HepG2 (cell line): ENCODE results near the gene TIMM44. TPM values are rescaled to one million over a fixed set of nuclear protein-coding genes. Genes with fewer than 3 reads are reported as not detected.

ENCODE experiments used
- CBX2 ChIP-seq, 2 experiments: fragments of 200-600 bp in 1 of 2; sonication (generic); formaldehyde crosslinking in 1 of 2; IDR thresholded peaks; 2 replicates each; pipeline versions ENCODE4 v1.7.0 to v1.8.1; 2018 to 2022; ENCODE audit warnings: low read depth in 2 of 2, low read length in 1 of 2, mild to moderate bottlenecking in 1 of 2, missing genetic modification reagents in 1 of 2
- DNMT1 ChIP-seq: sonication (generic); formaldehyde crosslinking; IDR thresholded peaks from 2 replicates; pipeline ENCODE4 v1.5.1; 2020; ENCODE audit warnings: mild to moderate bottlenecking, missing genetic modification reagents
- GRHL1 ChIP-seq: sonication (generic); formaldehyde crosslinking; conservative IDR thresholded peaks from 2 replicates; pipeline ENCODE4 v1.8.0; 2022; ENCODE audit warnings: missing genetic modification reagents
- LRRFIP1 ChIP-seq: sonication (generic); formaldehyde crosslinking; conservative IDR thresholded peaks from 2 replicates; pipeline ENCODE4 v1.4.0; 2020; ENCODE audit warnings: missing genetic modification reagents
- MTF2 ChIP-seq: sonication (generic); formaldehyde crosslinking; IDR thresholded peaks from 2 replicates; pipeline ENCODE4 v1.5.0; 2020; ENCODE audit warnings: missing genetic modification reagents, borderline replicate concordance
- RERE ChIP-seq: IDR thresholded peaks from 2 replicates; pipeline ENCODE4 v1.6.1; 2016; ENCODE audit warnings: low read depth, missing genetic modification reagents, missing compliant biosample characterization
- SAP130 ChIP-seq: IDR thresholded peaks from 2 replicates; pipeline ENCODE4 v1.6.1; 2016; ENCODE audit warnings: low read depth
- SMC3 ChIP-seq: IDR thresholded peaks from 2 replicates; pipeline ENCODE4 v1.6.1; 2011; ENCODE audit warnings: low read length, improper control_type of control experiment
- ZEB1 ChIP-seq: IDR thresholded peaks from 2 replicates; pipeline ENCODE4 v1.6.1; 2012; ENCODE audit warnings: mild to moderate bottlenecking, low read depth, inconsistent platforms; ENCODE audit not compliant: insufficient replicate concordance
- ZNF18 ChIP-seq: sonication (generic); formaldehyde crosslinking; IDR thresholded peaks from 2 replicates; pipeline ENCODE4 v1.8.0; 2022; ENCODE audit warnings: mild to moderate bottlenecking, missing genetic modification reagents; ENCODE audit not compliant: insufficient replicate concordance
- ZNF563 ChIP-seq: sonication (generic); formaldehyde crosslinking; IDR thresholded peaks from 2 replicates; pipeline ENCODE4 v1.8.0; 2022; ENCODE audit warnings: mild to moderate bottlenecking, moderate library complexity, missing genetic modification reagents
- ZNF580 ChIP-seq: IDR thresholded peaks from 2 replicates; pipeline ENCODE4 v1.6.1; 2016; ENCODE audit warnings: low read depth, borderline replicate concordance
- ZNF709 ChIP-seq: sonication (generic); formaldehyde crosslinking; IDR thresholded peaks from 2 replicates; pipeline ENCODE4 v1.5.0; 2020; ENCODE audit warnings: mild to moderate bottlenecking, missing genetic modification reagents
- polyA plus RNA-seq, 8 experiments: library from polyadenylated mRNA; depleted of rRNA in 3 of 8; stranded (reverse) in 7 of 8; unstranded in 1 of 8; fragments of >200 nt; fragmentation: Illumina TruSeq in 4 of 8; extraction: Trizol in 4 of 8; gene quantifications; 2 replicates each; pipeline versions ENCODE4 v1.2.1 to v1.2.3, GENCODE V29; 2011 to 2016; ENCODE audit warnings: low read depth in 4 of 8, missing spikeins in 1 of 8, mixed read lengths in 1 of 8; ENCODE audit not compliant: insufficient read depth in 1 of 8
- total RNA-seq, 5 experiments: library from RNA; depleted of rRNA; stranded (reverse); fragments of >200 nt; fragmentation: Illumina TruSeq; extraction: Trizol; gene quantifications; 2 replicates each; pipeline ENCODE4 v1.2.3, GENCODE V29; 2016; ENCODE audit warnings: low read depth in 1 of 5

The TIMM44 gene
- total and polyA plus RNA-seq, 2 of the 13 experiments (the other 11 are each of a cell fraction or from before 2014, with no cell fraction given): 42.9 to 72.6 TPM

GRCh38 chr19:7897292-7897691 is 46.2 kb downstream of the TIMM44 start (continued):
- no peak for TF ChIP-seq ZEB1
- 0 out of 2 replicates have a peak, but pooled peaks have one; percentile 57 for TF ChIP-seq DNMT1 (CRISPR knock-in tag)
- TF ChIP-seq GRHL1 (CRISPR knock-in tag): no peak
- TF ChIP-seq ZNF709 (CRISPR knock-in tag): no peak
- TF ChIP-seq CBX2 (IDR thresholded peaks at IDR 0.05; ENCODE audit: low read depth, low read length): no peak
- no peak for TF ChIP-seq CBX2 (CRISPR knock-in tag; IDR thresholded peaks at IDR 0.05; ENCODE audit: low read depth)
- TF ChIP-seq ZNF580: peak; percentile 52; the same call in 1 of the 2 replicates
- TF ChIP-seq SMC3: no peak
- no peak for TF ChIP-seq RERE (CRISPR knock-in tag)
- no peak for TF ChIP-seq ZNF563
- TF ChIP-seq LRRFIP1 (CRISPR knock-in tag): no peak
- peak; percentile 33 for TF ChIP-seq ZNF18
- peak; percentile 66 for TF ChIP-seq SAP130
- TF ChIP-seq MTF2 (CRISPR knock-in tag): no peak
